HCT116 (cell line): Measurements from ENCODE around the gene PTBP3. TPM values are rescaled to one million over a fixed set of nuclear protein-coding genes. Genes with fewer than 3 reads are reported as not detected.
A peak's percentile ranks its signal among the peaks of the same experiment; 100 is the strongest.

Source experiments
- ATAC-seq: fragments of 200-7000 bp; cut with Tn5 transposase; 2 replicates; pipeline ENCODE4 v1.9.1; 2020; ENCODE audit warnings: mild to moderate bottlenecking, moderate library complexity
- BruUV-seq: library from RNA; stranded (reverse); fragments of 400-500 nt; replicated peaks from 2 replicates; lab custom pipeline; 2021; lab: Mats Ljungman, UMichigan
- CTCF ChIA-PET: fragments of 300-600 bp; sonication (Branson Sonifier 250); formaldehyde crosslinking; loops from one replicate; lab custom pipeline; 2021; ENCODE audit warnings: antibody characterized with exemption; lab: Charles Lee
- POLR2A ChIA-PET: fragments of 300-600, 350-600 bp; sonication (Branson Sonifier 250); formaldehyde crosslinking; loops from one replicate; lab custom pipeline; 2021; ENCODE audit warnings: antibody characterized with exemption; lab: Charles Lee
- RAD21 ChIA-PET, 2 experiments: fragments of 300-600 bp; sonication (Branson Sonifier 250); formaldehyde crosslinking; loops; one replicate each; lab custom pipeline; 2023; ENCODE audit warnings: low total read pairs in 2 of 2; ENCODE audit not compliant: uncharacterized antibody in 2 of 2, unreplicated experiment in 2 of 2, low non-redundant PET in 1 of 2; lab: Charles Lee
- DNase-seq: peaks from one replicate; pipeline ENCODE4 v3.0.0-alpha.2; 2010; ENCODE audit warnings: low read depth, low spot score
- H2AFZ ChIP-seq: fragments of 200-600 bp; shearing (Covaris generic), sonication (generic); 2 replicates; pipeline ENCODE4 v1.6.1; 2017; ENCODE audit warnings: low read depth, mixed run types, mixed read lengths, antibody characterized with exemption, low read length; ENCODE audit not compliant: poor library complexity, severe bottlenecking
- H3K27ac ChIP-seq: 2 replicates; pipeline ENCODE4 v1.5.1; 2012; ENCODE audit warnings: low read depth, low read length
- H3K27me3 ChIP-seq: fragments of 200-600 bp; sonication (generic); 2 replicates; pipeline ENCODE4 v1.6.1; 2016; ENCODE audit warnings: mixed run types, low read length, mixed read lengths; ENCODE audit not compliant: insufficient read depth
- H3K36me3 ChIP-seq, 2 experiments: fragments of 200-500 bp in 1 of 2; fragments of 200-600 bp in 1 of 2; sonication (Bioruptor generic) in 1 of 2; sonication (generic) in 1 of 2; 2 replicates each; pipeline versions ENCODE4 v1.5.1 to v1.6.1; 2014 to 2016; ENCODE audit warnings: low read length in 2 of 2, inconsistent platforms in 1 of 2, mixed read lengths in 1 of 2, mixed run types in 1 of 2; ENCODE audit not compliant: insufficient read depth in 2 of 2, control insufficient read depth in 1 of 2
- H3K4me1 ChIP-seq, 2 experiments: fragments of 200-600 bp in 1 of 2; sonication (generic) in 1 of 2; 2 replicates each; pipeline versions ENCODE4 v1.5.1 to v1.6.1; 2012 to 2017; ENCODE audit warnings: low read length in 2 of 2, inconsistent platforms in 1 of 2, mild to moderate bottlenecking in 1 of 2, mixed read lengths in 1 of 2, mixed run types in 1 of 2, moderate library complexity in 1 of 2; ENCODE audit not compliant: insufficient read depth in 2 of 2, control insufficient read depth in 1 of 2
- H3K4me2 ChIP-seq: fragments of 200-600 bp; sonication (generic); 2 replicates; pipeline ENCODE4 v1.6.1; 2017; ENCODE audit warnings: mixed run types, low read length, mixed read lengths
- H3K4me3 ChIP-seq, 2 experiments: fragments of 200-600 bp in 1 of 2; sonication (generic) in 1 of 2; replicated peaks in 1 of 2; 2 replicates each; pipeline ENCODE4 v1.5.1; 2011 to 2016; ENCODE audit warnings: low read length in 2 of 2, control low read depth in 1 of 2, low read depth in 1 of 2, mild to moderate bottlenecking in 1 of 2, mixed read lengths in 1 of 2, mixed run types in 1 of 2
- H3K79me2 ChIP-seq: fragments of 200-600 bp; sonication (generic); 2 replicates; pipeline ENCODE4 v1.6.1; 2017; ENCODE audit warnings: mild to moderate bottlenecking, mixed run types, low read length, moderate library complexity, mixed read lengths; ENCODE audit not compliant: insufficient read depth
- H3K9ac ChIP-seq: fragments of 200-600 bp; sonication (generic); 2 replicates; pipeline ENCODE4 v1.6.1; 2016; ENCODE audit warnings: low read length, mixed read lengths
- H3K9me2 ChIP-seq: fragments of 200-600 bp; sonication (generic), shearing (Covaris generic); 2 replicates; pipeline ENCODE4 v1.6.1; 2017; ENCODE audit warnings: mixed run types, mild to moderate bottlenecking, moderate library complexity; ENCODE audit not compliant: insufficient read depth
- H3K9me3 ChIP-seq, 2 experiments: fragments of 200-500 bp in 1 of 2; fragments of 200-600 bp in 1 of 2; sonication (Bioruptor generic) in 1 of 2; sonication (generic) in 1 of 2; 2 replicates each; pipeline ENCODE4 v1.6.1; 2014 to 2017; ENCODE audit warnings: low read length in 2 of 2, mixed read lengths in 2 of 2, inconsistent platforms in 1 of 2, low read depth in 1 of 2, mild to moderate bottlenecking in 1 of 2, mixed run types in 1 of 2, moderate library complexity in 1 of 2; ENCODE audit not compliant: control insufficient read depth in 1 of 2, insufficient read depth in 1 of 2
- H4K20me1 ChIP-seq: fragments of 200-600 bp; sonication (generic), shearing (Covaris generic); 2 replicates; pipeline ENCODE4 v1.6.1; 2017; ENCODE audit warnings: mixed run types, mild to moderate bottlenecking, moderate library complexity; ENCODE audit not compliant: insufficient read depth
- ATF3 ChIP-seq: IDR thresholded peaks from 2 replicates; pipeline ENCODE4 v1.6.1; 2012
- CBX3 ChIP-seq: IDR thresholded peaks from 2 replicates; pipeline ENCODE4 v1.6.1; 2012; ENCODE audit warnings: low read depth
- EGR1 ChIP-seq: IDR thresholded peaks from 2 replicates; pipeline ENCODE4 v1.6.1; 2012; ENCODE audit warnings: low read depth
- ELF1 ChIP-seq: IDR thresholded peaks from 2 replicates; pipeline ENCODE4 v1.6.1; 2012; ENCODE audit warnings: low read depth, borderline replicate concordance
- EZH2 ChIP-seq: fragments of 200-600 bp; sonication (generic); IDR thresholded peaks from 2 replicates; pipeline ENCODE4 v1.6.1; 2017; ENCODE audit warnings: antibody characterized with exemption, mixed run types
- EZH2phosphoT487 ChIP-seq: fragments of 200-600 bp; IDR thresholded peaks from 2 replicates; pipeline ENCODE4 v1.6.1; 2018; ENCODE audit warnings: antibody characterized with exemption, borderline replicate concordance
- JUND ChIP-seq: IDR thresholded peaks from 2 replicates; pipeline ENCODE4 v1.6.1; 2012
- MAX ChIP-seq: IDR thresholded peaks from 2 replicates; pipeline ENCODE4 v1.6.1; 2012
- POLR2A ChIP-seq: IDR thresholded peaks from 2 replicates; pipeline ENCODE4 v1.7.0; 2011; ENCODE audit warnings: borderline replicate concordance; ENCODE audit not compliant: insufficient read depth, insufficient read length; ENCODE audit errors: extremely low read depth
- POLR2AphosphoS5 ChIP-seq: IDR thresholded peaks from 2 replicates; pipeline ENCODE4 v1.6.1; 2011; ENCODE audit warnings: mild to moderate bottlenecking, low read depth, low read length, moderate library complexity
- SP1 ChIP-seq: IDR thresholded peaks from 2 replicates; pipeline ENCODE4 v1.6.1; 2012; ENCODE audit warnings: low read depth
- TCF7L2 ChIP-seq: IDR thresholded peaks from 2 replicates; pipeline ENCODE4 v1.7.0; 2011; ENCODE audit warnings: borderline replicate concordance, inconsistent platforms; ENCODE audit not compliant: insufficient read depth, insufficient read length; ENCODE audit errors: extremely low read depth
- YY1 ChIP-seq: IDR thresholded peaks from 2 replicates; pipeline ENCODE4 v1.6.1; 2011; ENCODE audit warnings: low read length, low read depth, moderate library complexity, mild to moderate bottlenecking; ENCODE audit not compliant: insufficient replicate concordance; ENCODE audit errors: extremely low read depth
- ZFX ChIP-seq: fragments of 450-650 bp; IDR thresholded peaks from 2 replicates; pipeline ENCODE4 v1.6.1; 2017
- ZNF274 ChIP-seq: fragments of 200-500 bp; sonication (Bioruptor generic); IDR thresholded peaks from 2 replicates; pipeline ENCODE4 v1.6.1; 2014; ENCODE audit warnings: mild to moderate bottlenecking, low read depth, low read length, inconsistent platforms
- intact Hi-C: fragments of 100-400 bp; cut with micrococcal nuclease; formaldehyde crosslinking; loops from 2 replicates; pipeline ENCODE4 v1.10.0; 2022
- total RNA-seq: library from RNA; stranded (reverse); gene quantifications from one replicate; pipeline ENCODE4 v1.2.1, GENCODE V29; 2021; ENCODE audit not compliant: unreplicated experiment
- TF ChIP-seq, protein P1 (sequence below): IDR thresholded peaks from 2 replicates; pipeline ENCODE4 v1.6.1; 2011; ENCODE audit warnings: mild to moderate bottlenecking, low read length, moderate library complexity; ENCODE audit not compliant: insufficient replicate concordance; ENCODE audit errors: extremely low read depth

Gene PTBP3
- total RNA-seq, 1 experiment from 2014 or later: 102 TPM

GRCh38 chr9:112378328-112379176 lies 45.1 kb upstream of the PTBP3 start:
- BruUV-seq: no TSS peak
- no peaks in the 10 kb centered on the region for H4K20me1 ChIP-seq
- intact Hi-C loops: loop anchor here (1.0 kb wide), 1 partner anchor 45 kb away; the partner anchor contains the start of gene PTBP3

DNA sequence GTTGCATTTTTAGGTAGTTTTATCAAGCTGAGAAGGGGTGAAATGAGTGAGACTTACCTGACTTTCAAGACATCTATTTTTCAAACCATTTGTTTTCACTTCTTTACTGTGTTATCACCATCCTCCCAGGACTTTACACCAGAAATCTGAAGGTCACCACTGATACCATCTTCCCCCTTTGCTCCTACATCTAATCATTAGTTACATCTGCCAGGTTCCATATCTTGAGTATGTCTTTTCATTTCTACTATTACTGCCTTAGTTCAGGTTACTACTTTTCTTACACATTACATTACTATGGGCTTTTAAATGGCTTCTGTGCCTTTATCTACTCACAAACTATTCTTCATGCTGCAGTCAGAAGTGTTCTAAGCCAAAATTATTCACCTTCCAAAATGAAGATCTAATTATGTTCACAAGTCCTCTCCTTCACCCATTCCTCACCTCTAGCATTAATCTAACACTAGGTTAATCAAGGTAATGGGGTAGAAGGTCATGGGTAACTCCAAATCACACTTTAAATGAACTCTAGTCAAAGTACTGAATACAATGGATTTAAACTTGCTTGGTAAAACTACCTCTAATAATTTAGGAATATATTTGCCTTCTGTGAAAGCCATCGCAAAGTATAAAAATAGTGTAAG lies 44.4 kb upstream of the PTBP3 start:
- Histone ChIP-seq H3K9ac (peak overlapping the region; percentile 90; the same call in 1 of the 2 replicates), H3K9me2 (no peaks in the 10 kb centered on the region), H3K27me3 (no peaks in the 10 kb centered on the region), H3K36me3 (no peaks in the 10 kb centered on the region), H2AFZ (no peak overlapping the region), H3K4me3 (peak overlapping the region in 1 of 2 experiments; percentile 86; a peak in 2 of 4 replicates), H3K4me2 (peak overlapping the region; percentile 86), H3K4me1 (peaks cover 7 to 12% of the 10 kb centered on the region in 2 experiments; a peak in 3 of 4 replicates), H3K79me2 (peaks cover 23% of the 10 kb centered on the region), H3K9me3 (no peaks in the 10 kb centered on the region), H3K27ac (no peak overlapping the region), H4K20me1 (no peaks in the 10 kb centered on the region)
- ATAC-seq (no peak), DNase-seq (no peak)
- ChIA-PET RAD21 (no interaction called here), CTCF (no interaction called here), POLR2A (interaction anchor here (1.0 to 1.6 kb wide), 3 partner anchors 11 to 340 kb away, joined by 3 to 6 read pairs (median 3); partner anchors contain the start of gene INIP)
- no TSS peak for BruUV-seq
- intact Hi-C loops: no loop called here
- TF ChIP-seq MAX (no peak), ATF3 (no peak), EGR1 (no peak), ZFX (no peak), ELF1 (no peak), POLR2A (no peak), JUND (no peak), ZNF274 (no peak), YY1 (no peak), EZH2phosphoT487 (no peak), CBX3 (no peak), SP1 (no peak), EZH2 (no peak), POLR2AphosphoS5 (no peak)
- TF ChIP-seq, protein P1, sequence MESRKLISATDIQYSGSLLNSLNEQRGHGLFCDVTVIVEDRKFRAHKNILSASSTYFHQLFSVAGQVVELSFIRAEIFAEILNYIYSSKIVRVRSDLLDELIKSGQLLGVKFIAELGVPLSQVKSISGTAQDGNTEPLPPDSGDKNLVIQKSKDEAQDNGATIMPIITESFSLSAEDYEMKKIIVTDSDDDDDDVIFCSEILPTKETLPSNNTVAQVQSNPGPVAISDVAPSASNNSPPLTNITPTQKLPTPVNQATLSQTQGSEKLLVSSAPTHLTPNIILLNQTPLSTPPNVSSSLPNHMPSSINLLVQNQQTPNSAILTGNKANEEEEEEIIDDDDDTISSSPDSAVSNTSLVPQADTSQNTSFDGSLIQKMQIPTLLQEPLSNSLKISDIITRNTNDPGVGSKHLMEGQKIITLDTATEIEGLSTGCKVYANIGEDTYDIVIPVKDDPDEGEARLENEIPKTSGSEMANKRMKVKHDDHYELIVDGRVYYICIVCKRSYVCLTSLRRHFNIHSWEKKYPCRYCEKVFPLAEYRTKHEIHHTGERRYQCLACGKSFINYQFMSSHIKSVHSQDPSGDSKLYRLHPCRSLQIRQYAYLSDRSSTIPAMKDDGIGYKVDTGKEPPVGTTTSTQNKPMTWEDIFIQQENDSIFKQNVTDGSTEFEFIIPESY: no peak

More at GRCh38 chr9:112378328-112379176, 45.1 kb upstream of the PTBP3 start:
- TF ChIP-seq POLR2AphosphoS5 (no peak), EGR1 (peak; percentile 57), TCF7L2 (no peak)
- no peaks in the 10 kb centered on the region for H3K36me3 ChIP-seq
- CTCF ChIA-PET: interaction anchor here (1.3 to 2.0 kb wide), 5 partner anchors 9 to 441 kb away, joined by 4 to 12 read pairs (median 8); no protein-coding TSS in a partner anchor
- H3K79me2 ChIP-seq: peaks cover 30% of the 10 kb centered on the region
- peak overlapping the region; percentile 86 for H3K4me2 ChIP-seq
- no peaks in the 10 kb centered on the region for H3K9me2 ChIP-seq
- RAD21 ChIA-PET: interaction anchor here in 1 of 2 experiments (0.7 kb wide), 1 partner anchor 108 kb away, joined by 8 read pairs; the partner anchor contains the start of gene KIAA1958
- DNase-seq (no peak), ATAC-seq (no peak)
- H2AFZ ChIP-seq: peak overlapping the region; percentile 42
- peaks cover 7 to 12% of the 10 kb centered on the region in 2 experiments; a peak in 3 of 4 replicates for H3K4me1 ChIP-seq
- POLR2A ChIA-PET: interaction anchor here (0.9 to 1.9 kb wide), 12 partner anchors 12 to 340 kb away, joined by 3 to 12 read pairs (median 4); partner anchors contain the start of genes INIP, KIAA1958 and PTBP3
- H3K27ac ChIP-seq: peak overlapping the region; percentile 92
- H3K4me3 ChIP-seq: peak overlapping the region; percentile 86 to 92
- H3K9ac ChIP-seq: peak overlapping the region; percentile 90
- no peaks in the 10 kb centered on the region for H3K9me3 ChIP-seq
- H3K27me3 ChIP-seq: no peaks in the 10 kb centered on the region
